CD4-positive, alpha-beta T cell (primary cell): ENCODE results near the gene RPL32. TPM values are rescaled to one million over a fixed set of nuclear protein-coding genes. Genes with fewer than 3 reads are reported as not detected.

Source experiments
- ATAC-seq: fragments of 200-7000 bp; cut with Tn5 transposase; one replicate; pipeline ENCODE4 v1.10.0; 2022; ENCODE audit warnings: mild to moderate bottlenecking; ENCODE audit not compliant: poor library complexity
- CTCF ChIA-PET: fragments of 350-600 bp; sonication (Branson Sonifier 250); formaldehyde crosslinking; loops from one replicate; lab custom pipeline; 2021; ENCODE audit warnings: antibody characterized with exemption, inconsistent platforms; lab: Charles Lee
- POLR2A ChIA-PET: fragments of 350-600 bp; sonication (Branson Sonifier 250); formaldehyde crosslinking; loops from one replicate; lab custom pipeline; 2021; ENCODE audit warnings: antibody characterized with exemption, inconsistent platforms; lab: Charles Lee
- DNase-seq, 14 experiments: peaks; one replicate each; pipeline ENCODE4 v3.0.0-alpha.2; 2013 to 2020; ENCODE audit warnings: mixed read lengths in 2 of 14
- H3K27ac ChIP-seq, 2 donors: one replicate each; pipeline versions ENCODE4 v1.5.1 to v1.7.0; 2013; ENCODE audit warnings: low read length in 2 of 2, low read depth in 1 of 2, mild to moderate bottlenecking in 1 of 2
- H3K27me3 ChIP-seq, 2 experiments: 1 replicate in 1 of 2; 2 replicates in 1 of 2; pipeline versions ENCODE4 v1.6.1 to v1.7.0; 2013; ENCODE audit warnings: low read length in 2 of 2, control low read depth in 1 of 2, mild to moderate bottlenecking in 1 of 2, moderate library complexity in 1 of 2; ENCODE audit not compliant: insufficient read depth in 2 of 2, control insufficient read depth in 1 of 2
- H3K36me3 ChIP-seq: one replicate; pipeline ENCODE4 v1.6.1; 2013; ENCODE audit warnings: low read length, control low read depth; ENCODE audit not compliant: insufficient read depth
- H3K4me1 ChIP-seq: one replicate; pipeline ENCODE4 v1.6.1; 2013; ENCODE audit warnings: low read length, control low read depth; ENCODE audit not compliant: insufficient read depth
- H3K4me3 ChIP-seq: one replicate; pipeline ENCODE4 v1.5.1; 2013; ENCODE audit warnings: mild to moderate bottlenecking, low read length, moderate library complexity
- H3K9me3 ChIP-seq, 2 experiments: 1 replicate in 1 of 2; 2 replicates in 1 of 2; pipeline versions ENCODE4 v1.6.1 to v1.7.0; 2013; ENCODE audit warnings: low read length in 2 of 2, mild to moderate bottlenecking in 2 of 2, control low read depth in 1 of 2, moderate library complexity in 1 of 2; ENCODE audit not compliant: control insufficient read depth in 1 of 2, insufficient read depth in 1 of 2
- H3K27ac Mint-ChIP-seq: one replicate; pipeline ENCODE4 v1.8.0; 2020; ENCODE audit warnings: mixed read lengths
- H3K27me3 Mint-ChIP-seq: one replicate; pipeline ENCODE4 v1.8.0; 2021; ENCODE audit warnings: mixed read lengths
- H3K36me3 Mint-ChIP-seq: one replicate; pipeline ENCODE4 v1.8.0; 2021; ENCODE audit warnings: low read depth, mixed read lengths
- H3K4me1 Mint-ChIP-seq: one replicate; pipeline ENCODE4 v1.8.0; 2021; ENCODE audit warnings: low read depth, mixed read lengths
- H3K4me3 Mint-ChIP-seq: one replicate; pipeline ENCODE4 v1.8.0; 2020; ENCODE audit warnings: mild to moderate bottlenecking, mixed read lengths
- H3K9me3 Mint-ChIP-seq: one replicate; pipeline ENCODE4 v1.8.0; 2020; ENCODE audit warnings: mixed read lengths
- intact Hi-C, 2 experiments: fragments of 100-400 bp; cut with DNase I in 1 of 2; cut with micrococcal nuclease in 1 of 2; formaldehyde crosslinking; loops; one replicate each; pipeline versions ENCODE4 v1.15.1 to v1.9.0; 2023 to 2025; cut with DNase I, micrococcal nuclease
- total RNA-seq, 174 experiments: library from RNA in 2 of 174; stranded (reverse) in 2 of 174; gene quantifications; one replicate each; pipeline ENCODE4 v1.2.3 and lab custom pipeline; 2021 to 2026
- TF ChIP-seq, protein P1 (sequence below): fragments of 200-600 bp; IDR thresholded peaks from one replicate; pipeline ENCODE4 v1.8.0; 2022; ENCODE audit warnings: antibody characterized with exemption, mild to moderate bottlenecking

Gene RPL32
- total RNA-seq, 2 experiments from 2014 or later = 4,308 to 4,667 TPM

- H3K9me3 ChIP-seq = no peaks in the 10 kb centered on the region
- no peak overlapping the region for H3K27ac ChIP-seq
- no peaks in the 10 kb centered on the region for H3K36me3 Mint-ChIP-seq
- H3K36me3 ChIP-seq = no peaks in the 10 kb centered on the region
- H3K9me3 Mint-ChIP-seq = no peaks in the 10 kb centered on the region
- DNase-seq (no peak), ATAC-seq (no peak)
- no peak overlapping the region for H3K27ac Mint-ChIP-seq
- ChIA-PET CTCF (interaction anchor here (1.5 kb wide), 1 partner anchor 11 kb away, joined by 6 read pairs; the partner anchor contains the start of gene RPL32), POLR2A (interaction anchor here (1.1 kb wide), 1 partner anchor 10 kb away, joined by 4 read pairs; no protein-coding TSS in a partner anchor)
- no peak overlapping the region for H3K4me3 Mint-ChIP-seq
- H3K4me1 ChIP-seq = no peaks in the 10 kb centered on the region
- no peaks in the 10 kb centered on the region for H3K27me3 ChIP-seq
- H3K4me3 ChIP-seq = no peak overlapping the region
- intact Hi-C loops = loop anchor here in 1 of 2 experiments (10.0 kb wide), 1 partner anchor 423 kb away; no protein-coding TSS in a partner anchor
- H3K27me3 Mint-ChIP-seq = peaks cover 17% of the 10 kb centered on the region
- no peaks in the 10 kb centered on the region for H3K4me1 Mint-ChIP-seq
- TF ChIP-seq, protein P1, sequence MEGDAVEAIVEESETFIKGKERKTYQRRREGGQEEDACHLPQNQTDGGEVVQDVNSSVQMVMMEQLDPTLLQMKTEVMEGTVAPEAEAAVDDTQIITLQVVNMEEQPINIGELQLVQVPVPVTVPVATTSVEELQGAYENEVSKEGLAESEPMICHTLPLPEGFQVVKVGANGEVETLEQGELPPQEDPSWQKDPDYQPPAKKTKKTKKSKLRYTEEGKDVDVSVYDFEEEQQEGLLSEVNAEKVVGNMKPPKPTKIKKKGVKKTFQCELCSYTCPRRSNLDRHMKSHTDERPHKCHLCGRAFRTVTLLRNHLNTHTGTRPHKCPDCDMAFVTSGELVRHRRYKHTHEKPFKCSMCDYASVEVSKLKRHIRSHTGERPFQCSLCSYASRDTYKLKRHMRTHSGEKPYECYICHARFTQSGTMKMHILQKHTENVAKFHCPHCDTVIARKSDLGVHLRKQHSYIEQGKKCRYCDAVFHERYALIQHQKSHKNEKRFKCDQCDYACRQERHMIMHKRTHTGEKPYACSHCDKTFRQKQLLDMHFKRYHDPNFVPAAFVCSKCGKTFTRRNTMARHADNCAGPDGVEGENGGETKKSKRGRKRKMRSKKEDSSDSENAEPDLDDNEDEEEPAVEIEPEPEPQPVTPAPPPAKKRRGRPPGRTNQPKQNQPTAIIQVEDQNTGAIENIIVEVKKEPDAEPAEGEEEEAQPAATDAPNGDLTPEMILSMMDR = no peak
These were observed 10.8 kb upstream of the RPL32 start for GRCh38 chr3:12852201-12852600.

DNA sequence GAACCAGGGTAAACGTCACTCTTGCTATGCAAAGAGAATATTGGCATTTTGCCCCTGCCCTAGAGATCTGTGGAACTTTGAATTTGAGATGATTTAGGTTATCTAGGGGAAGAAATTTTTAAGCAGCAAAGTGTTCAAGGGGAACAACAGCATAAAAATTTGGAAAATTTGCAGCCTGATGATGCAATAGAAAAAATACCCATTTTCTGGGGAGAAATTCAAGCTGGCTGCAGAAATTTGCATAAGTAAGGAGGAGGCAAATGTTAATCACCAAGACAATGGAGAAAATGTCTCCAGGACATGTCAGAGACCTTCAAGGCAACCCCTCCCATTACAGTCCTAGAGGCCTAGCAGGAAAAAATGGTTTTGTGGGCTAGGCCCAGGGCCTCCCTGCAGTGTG lies 4.4 kb upstream of the RPL32 start:
- no peaks in the 10 kb centered on the region for H3K27me3 ChIP-seq
- no peaks in the 10 kb centered on the region for H3K9me3 ChIP-seq
- H3K27ac ChIP-seq = no peak overlapping the region
- ATAC-seq (no peak), DNase-seq (no peak)
- H3K36me3 ChIP-seq = no peaks in the 10 kb centered on the region
- peaks cover 9% of the 10 kb centered on the region for H3K4me1 ChIP-seq
- no peak overlapping the region for H3K27ac Mint-ChIP-seq
- H3K36me3 Mint-ChIP-seq = peaks cover 9% of the 10 kb centered on the region
- no peak overlapping the region for H3K4me3 Mint-ChIP-seq
- POLR2A ChIA-PET = no interaction called here
- no peaks in the 10 kb centered on the region for H3K27me3 Mint-ChIP-seq
- H3K9me3 Mint-ChIP-seq = no peaks in the 10 kb centered on the region
- intact Hi-C loops = loop anchor here in 1 of 2 experiments (10.0 kb wide), 1 partner anchor 1049 kb away; no protein-coding TSS in a partner anchor
- no peak overlapping the region for H3K4me3 ChIP-seq
- peaks cover 13% of the 10 kb centered on the region for H3K4me1 Mint-ChIP-seq
- TF ChIP-seq, protein P1 = no peak
- CTCF ChIA-PET = no interaction called here

DNA sequence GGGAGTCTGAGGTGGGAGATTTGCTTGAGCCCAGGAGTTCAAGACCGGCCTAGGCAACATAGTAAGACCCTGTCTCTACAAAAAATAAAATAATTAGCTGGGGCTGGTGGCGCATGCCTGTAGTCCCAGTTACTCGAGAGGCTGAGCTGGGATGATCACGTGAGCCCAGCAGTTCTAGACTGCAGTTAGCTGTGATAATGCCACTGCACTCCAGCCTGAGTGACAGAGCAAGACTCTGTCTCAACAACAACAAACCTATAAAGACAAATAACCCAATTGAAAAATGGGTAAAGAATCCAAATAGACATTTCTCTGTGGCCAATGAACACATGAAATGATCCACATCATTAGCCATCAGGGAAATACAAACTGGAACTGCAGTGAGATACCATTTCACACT lies 1.1 kb upstream of the RPL32 start:
- H3K4me1 ChIP-seq = peaks cover 39% of the 10 kb centered on the region
- CTCF ChIA-PET = interaction anchor here (0.7 to 3.4 kb wide), 6 partner anchors 10 to 55 kb away, joined by 3 to 29 read pairs (median 4); no protein-coding TSS in a partner anchor
- no peaks in the 10 kb centered on the region for H3K9me3 ChIP-seq
- DNase-seq (no peak), ATAC-seq (no peak)
- peaks cover 43% of the 10 kb centered on the region for H3K36me3 Mint-ChIP-seq
- H3K9me3 Mint-ChIP-seq = no peaks in the 10 kb centered on the region
- H3K27me3 Mint-ChIP-seq = no peaks in the 10 kb centered on the region
- peak overlapping the region; percentile 99 for H3K27ac Mint-ChIP-seq
- H3K36me3 ChIP-seq = peaks cover 24% of the 10 kb centered on the region
- H3K27ac ChIP-seq = peak overlapping the region in 1 of 2 donors; percentile 90
- TF ChIP-seq, protein P1 = no peak
- POLR2A ChIA-PET = interaction anchor here (0.7 to 3.3 kb wide), 8 partner anchors 10 to 637 kb away, joined by 3 to 62 read pairs (median 6); partner anchors contain the start of genes CAND2 and HDAC11
- H3K27me3 ChIP-seq = no peaks in the 10 kb centered on the region
- intact Hi-C loops = loop anchor here in 1 of 2 experiments (1.0 to 10.0 kb wide), 5 partner anchors 32 to 1560 kb away; partner anchors contain the start of genes LSM3, SLC6A6 and XPC
- peaks cover 45% of the 10 kb centered on the region for H3K4me1 Mint-ChIP-seq
- H3K4me3 Mint-ChIP-seq = no peak overlapping the region
- H3K4me3 ChIP-seq = no peak overlapping the region
